Right lobe of liver (tissue), 6 donors: Measurements from ENCODE around the gene NMRK2. TPM values are rescaled to one million over a fixed set of nuclear protein-coding genes. Genes with fewer than 3 reads are reported as not detected.

ENCODE experiments used
- ATAC-seq, 4 donors: fragments of 200-7000 bp; cut with Tn5 transposase; one replicate each; pipeline ENCODE4 v1.9.1; 2020; ENCODE audit warnings: mild to moderate bottlenecking in 4 of 4, moderate library complexity in 4 of 4
- DNase-seq, 3 donors: peaks; one replicate each; pipeline ENCODE4 v3.0.0-alpha.2; 2020
- H3K27ac ChIP-seq, 3 donors: fragments of 200-600 bp; one replicate each; pipeline ENCODE4 v1.8.0; 2022
- H3K27me3 ChIP-seq, 2 donors: fragments of 200-600 bp; one replicate each; pipeline ENCODE4 v1.8.0; 2022
- H3K36me3 ChIP-seq, 4 donors: fragments of 200-600 bp; sonication (generic) in 1 of 4; one replicate each; pipeline versions ENCODE4 v1.5.1 to v1.8.0; 2017 to 2022; ENCODE audit warnings: control low read depth in 1 of 4
- H3K4me1 ChIP-seq, 4 donors: fragments of 200-600 bp; sonication (generic) in 1 of 4; one replicate each; pipeline versions ENCODE4 v1.5.1 to v1.8.0; 2017 to 2022; ENCODE audit warnings: control low read depth in 1 of 4
- H3K4me3 ChIP-seq, 3 donors: fragments of 200-600 bp; one replicate each; pipeline ENCODE4 v1.8.0; 2022
- H3K9me3 ChIP-seq, 4 donors: fragments of 200-600 bp; sonication (generic) in 1 of 4; one replicate each; pipeline versions ENCODE4 v1.5.1 to v1.8.0; 2017 to 2022; ENCODE audit warnings: control low read depth in 1 of 4
- CTCF ChIP-seq, 4 donors: fragments of 200-600 bp in 3 of 4; fragments of 450-650 bp in 1 of 4; IDR thresholded peaks; one replicate each; pipeline versions ENCODE4 v1.5.1 to v1.8.0; 2016 to 2022; ENCODE audit warnings: antibody characterized with exemption in 4 of 4, mild to moderate bottlenecking in 2 of 4
- POLR2A ChIP-seq: fragments of 450-650 bp; IDR thresholded peaks from one replicate; pipeline ENCODE4 v1.6.1; 2017; ENCODE audit warnings: antibody characterized with exemption, mild to moderate bottlenecking
- WGBS: methylation state at CpG from one replicate; pipeline ENCODE4 v1.1.6; 2018; ENCODE audit warnings: low coverage, low lambda C conversion rate; ENCODE audit not compliant: insufficient coverage; ENCODE audit errors: missing lambda C conversion rate; 5-methylcytosine and 5-hydroxymethylcytosine counted together
- intact Hi-C, 2 donors: fragments of 100-400 bp; cut with DNase I; formaldehyde crosslinking; loops; one replicate each; pipeline versions ENCODE4 v1.11.2 to v1.14.1; 2022
- total RNA-seq, 6 experiments: library from RNA; depleted of rRNA in 2 of 6; stranded (reverse); fragments of >200 nt in 2 of 6; fragmentation: NEBNext Ultra II Directional in 3 of 6; extraction: Animal tissue kit (Norgen Biotek cat#: 25700) in 3 of 6; gene quantifications; one replicate each; pipeline versions ENCODE4 v1.1.0 to v1.2.4, GENCODE V29; 2016 to 2023
- donor health status: DM: no; HTN: yes; CAD: no.
- donor health status: DM: no; HTN: no; CAD: no.
- donor health status: DM: no; HTN: no; CAD: no.
- donor health status: DM: no; HTN: yes; CAD: no.
- donor health status: DM: no; HTN: yes; CAD: no.

Gene NMRK2
- total RNA-seq, 6 experiments from 2014 or later, result 0.17 TPM; not detected in 5

GRCh38 chr19:3981736-3982681 lies 49.1 kb downstream of the NMRK2 start:
- Histone ChIP-seq H3K4me1 (peaks cover 0 to 27% (median 15%) of the 10 kb centered on the region in 4 donors), H3K27ac (no peak overlapping the region), H3K9me3 (no peaks in the 10 kb centered on the region), H3K27me3 (no peaks in the 10 kb centered on the region), H3K4me3 (no peak overlapping the region), H3K36me3 (peaks cover 61 to 71% (median 65%) of the 10 kb centered on the region in 4 donors)
- TF ChIP-seq CTCF (IDR thresholded peaks at IDR 0.05) (no peak), POLR2A (no peak)
- intact Hi-C loops, result no loop called here
- ATAC-seq, result no peak
- 72% methylated on average over 8 of the region's 39 CpGs for WGBS
- peak in 1 of 3 donors; percentile 48 for DNase-seq

DNA sequence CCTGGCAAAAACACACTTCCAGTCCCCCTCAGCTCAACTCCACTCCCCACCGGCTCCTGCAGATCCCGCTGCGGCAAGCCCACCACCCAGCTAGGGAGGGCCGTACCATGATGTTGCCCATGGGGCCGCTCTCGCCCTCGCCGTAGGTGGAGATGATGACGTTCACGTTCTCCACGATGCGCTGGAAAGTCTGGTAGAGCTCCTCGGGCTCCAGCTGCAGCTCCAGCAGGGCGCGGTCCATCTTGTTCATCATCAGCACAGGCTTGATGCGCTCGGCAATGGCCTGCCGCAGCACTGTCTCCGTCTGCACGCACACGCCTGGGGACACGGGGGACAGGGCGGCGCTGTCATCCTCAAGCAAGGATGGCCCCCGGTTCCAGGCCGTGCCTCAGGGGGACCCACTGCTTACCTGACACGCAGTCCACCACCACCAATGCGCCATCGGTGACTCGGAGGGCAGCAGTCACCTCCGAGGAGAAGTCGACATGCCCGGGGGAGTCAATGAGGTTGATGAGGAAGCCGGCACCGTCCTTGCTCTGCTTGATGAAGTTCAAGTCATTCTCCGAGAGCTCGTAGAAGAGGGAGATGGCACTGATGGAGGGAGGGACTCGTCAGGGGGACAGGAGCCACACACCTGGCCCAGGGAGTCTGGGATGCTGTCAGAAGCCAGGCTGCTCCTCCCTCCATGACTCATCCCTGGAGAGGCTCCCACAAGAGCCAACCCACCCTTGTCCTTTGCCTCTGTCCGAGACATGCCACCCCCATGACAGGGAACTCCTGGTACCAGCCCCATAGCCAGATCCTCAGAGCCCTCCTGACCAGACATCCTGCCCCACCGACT lies 50.1 kb downstream of the NMRK2 start:
- peak overlapping the region; percentile 91 to 96 (median 96) for H3K27ac ChIP-seq

GRCh38 chr19:3983542-3983914 lies 50.7 kb downstream of the NMRK2 start:
- ATAC-seq (no peak), DNase-seq (no peak)
- H3K27ac ChIP-seq, result peak overlapping the region; percentile 91 to 96 (median 96)
- WGBS, result 59% methylated on average over 3 of the region's 7 CpGs
- intact Hi-C loops, result no loop called here
- H3K9me3 ChIP-seq, result no peaks in the 10 kb centered on the region
- H3K27me3 ChIP-seq, result no peaks in the 10 kb centered on the region
- peak overlapping the region; percentile 91 to 99 (median 96) for H3K4me3 ChIP-seq
- TF ChIP-seq CTCF (IDR thresholded peaks at IDR 0.05) (no peak), POLR2A (no peak)
- peaks cover 46 to 56% (median 51%) of the 10 kb centered on the region in 4 donors for H3K36me3 ChIP-seq
- H3K4me1 ChIP-seq, result peaks cover 0 to 33% (median 18%) of the 10 kb centered on the region in 4 donors

More for the DNA sequence above, 50.1 kb downstream of the NMRK2 start:
- intact Hi-C loops, result no loop called here
- DNase-seq (peak in 2 of 3 donors; percentile 49 to 59), ATAC-seq (peak in 1 of 4 donors; percentile 27)
- H3K4me1 ChIP-seq, result peaks cover 0 to 33% (median 18%) of the 10 kb centered on the region in 4 donors
- H3K36me3 ChIP-seq, result peaks cover 52 to 62% (median 56%) of the 10 kb centered on the region in 4 donors
- 85% methylated on average over 10 of the region's 40 CpGs for WGBS
- no peaks in the 10 kb centered on the region for H3K27me3 ChIP-seq
- peak overlapping the region in 2 of 3 donors; percentile 91 to 99 for H3K4me3 ChIP-seq
- no peak for TF ChIP-seq CTCF (IDR thresholded peaks at IDR 0.05)
- TF ChIP-seq POLR2A, result no peak
- no peaks in the 10 kb centered on the region for H3K9me3 ChIP-seq

- intact Hi-C loops, result no loop called here
- peak; percentile 59 to 78 (median 72) for ATAC-seq
- Histone ChIP-seq H3K27ac (peak overlapping the region; percentile 91 to 96 (median 96)), H3K36me3 (peaks cover 45 to 50% (median 47%) of the 10 kb centered on the region in 4 donors), H3K4me3 (peak overlapping the region; percentile 91 to 99 (median 96)), H3K4me1 (peaks cover 0 to 33% (median 18%) of the 10 kb centered on the region in 4 donors), H3K27me3 (no peaks in the 10 kb centered on the region), H3K9me3 (no peaks in the 10 kb centered on the region)
- peak; percentile 69 for TF ChIP-seq POLR2A
- no peak for TF ChIP-seq CTCF (IDR thresholded peaks at IDR 0.05)
- 20% methylated on average over 2 of the region's 30 CpGs for WGBS
- peak; percentile 87 to 93 (median 92) for DNase-seq
Measured at GRCh38 chr19:3983936-3984583, 51.2 kb downstream of the NMRK2 start.
